Gastroesophageal sphincter (tissue), 4 donors: ENCODE data around the gene PLEKHG5. TPM values are rescaled to one million over a fixed set of nuclear protein-coding genes. Genes with fewer than 3 reads are reported as not detected.
A peak's percentile ranks its signal among the peaks of the same experiment; 100 is the strongest.
"Not testable (repeated sequence)": the region's sequence is repeated elsewhere in the genome, so short reads cannot be mapped to it uniquely, and the experiment has no call there.

Experiments
- ATAC-seq: fragments of 150-250 bp; one replicate; pipeline ENCODE4 v1.9.1; 2016; ENCODE audit warnings: mild to moderate bottlenecking, moderate library complexity
- H3K27ac ChIP-seq, 4 donors: fragments of 200-600 bp; sonication (generic) in 3 of 4; 1 replicate in 3 of 4; 2 replicates in 1 of 4; pipeline ENCODE4 v1.5.1; 2016 to 2019
- H3K27me3 ChIP-seq: fragments of 200-600 bp; sonication (generic); one replicate; pipeline ENCODE4 v1.5.1; 2019
- H3K36me3 ChIP-seq, 2 donors: fragments of 200-600 bp; sonication (generic); one replicate each; pipeline ENCODE4 v1.5.1; 2019; ENCODE audit warnings: control low read depth in 1 of 2
- H3K4me1 ChIP-seq, 3 donors: fragments of 200-600 bp; sonication (generic); 1 replicate in 2 of 3; 2 replicates in 1 of 3; pipeline ENCODE4 v1.5.1; 2016 to 2019; ENCODE audit warnings: control low read depth in 2 of 3
- H3K4me3 ChIP-seq, 2 donors: fragments of 200-600 bp; sonication (generic); one replicate each; pipeline ENCODE4 v1.5.1; 2019; ENCODE audit warnings: mild to moderate bottlenecking in 1 of 2, moderate library complexity in 1 of 2
- H3K9me3 ChIP-seq, 3 donors: fragments of 200-600 bp; sonication (generic); one replicate each; pipeline ENCODE4 v1.5.1; 2017 to 2019; ENCODE audit warnings: control low read depth in 2 of 3
- CTCF ChIP-seq, 4 experiments: fragments of 200-600 bp in 2 of 4; fragments of 450-650 bp in 2 of 4; sonication (generic) in 1 of 4; IDR thresholded peaks; one replicate each; pipeline ENCODE4 v1.5.1; 2017 to 2019; ENCODE audit warnings: antibody characterized with exemption in 4 of 4, mild to moderate bottlenecking in 2 of 4, moderate library complexity in 2 of 4
- EP300 ChIP-seq: sonication (generic); formaldehyde crosslinking; IDR thresholded peaks from one replicate; pipeline ENCODE4 v1.6.1; 2017; ENCODE audit warnings: antibody characterized with exemption, mild to moderate bottlenecking
- POLR2A ChIP-seq, 2 donors: fragments of 450-650 bp; IDR thresholded peaks; one replicate each; pipeline ENCODE4 v1.6.1; 2017; ENCODE audit warnings: antibody characterized with exemption in 2 of 2, mild to moderate bottlenecking in 2 of 2, moderate library complexity in 1 of 2
- POLR2AphosphoS5 ChIP-seq: sonication (generic); formaldehyde crosslinking; IDR thresholded peaks from one replicate; pipeline ENCODE4 v1.6.1; 2017; ENCODE audit warnings: antibody characterized with exemption
- WGBS, 2 donors: methylation state at CpG; one replicate each; pipeline ENCODE4 v1.1.5; 2018; ENCODE audit warnings: low coverage in 1 of 2; 5-methylcytosine and 5-hydroxymethylcytosine counted together
- total RNA-seq, 4 donors: library from RNA; depleted of rRNA; stranded (reverse); fragments of >200 nt; gene quantifications; one replicate each; pipeline ENCODE4 v1.1.0, GENCODE V29; 2016

The PLEKHG5 gene
- total RNA-seq, 4 donors from 2014 or later: 8.6 to 14.0 (median 11.4) TPM

- no peak overlapping the region for H3K27ac ChIP-seq
- no peaks in the 10 kb centered on the region for H3K9me3 ChIP-seq
- TF ChIP-seq POLR2AphosphoS5 (no peak), POLR2A (IDR thresholded peaks at IDR 0.05) (no peak), EP300 (no peak), CTCF (IDR thresholded peaks at IDR 0.05) (no peak)
- 0% methylated on average over 1 of the region's 67 CpGs; no CpG with 5 or more reads in 1 of the 2 donors for WGBS, 2 donors
- H3K4me3 ChIP-seq: peak overlapping the region in 1 of 2 donors; percentile 22
- H3K27me3 ChIP-seq: peaks cover 92% of the 10 kb centered on the region
- no peaks in the 10 kb centered on the region for H3K36me3 ChIP-seq
- peaks cover 0 to 27% (median 8%) of the 10 kb centered on the region in 3 donors for H3K4me1 ChIP-seq
- no peak for ATAC-seq
Observed at GRCh38 chr1:6447016-6447817, 44.2 kb downstream of the PLEKHG5 start.

GRCh38 chr1:6446665-6447015 lies 44.8 kb downstream of the PLEKHG5 start:
- Histone ChIP-seq H3K4me3 (no peak overlapping the region), H3K4me1 (peaks cover 0 to 27% (median 8%) of the 10 kb centered on the region in 3 donors), H3K9me3 (no peaks in the 10 kb centered on the region), H3K36me3 (no peaks in the 10 kb centered on the region), H3K27me3 (peaks cover 92% of the 10 kb centered on the region), H3K27ac (no peak overlapping the region)
- TF ChIP-seq POLR2AphosphoS5 (no peak), EP300 (no peak), POLR2A (IDR thresholded peaks at IDR 0.05) (no peak), CTCF (IDR thresholded peaks at IDR 0.05) (no peak)
- ATAC-seq: no peak
- WGBS, 2 donors: no CpG with 5 or more reads among the region's 4 CpGs

DNA sequence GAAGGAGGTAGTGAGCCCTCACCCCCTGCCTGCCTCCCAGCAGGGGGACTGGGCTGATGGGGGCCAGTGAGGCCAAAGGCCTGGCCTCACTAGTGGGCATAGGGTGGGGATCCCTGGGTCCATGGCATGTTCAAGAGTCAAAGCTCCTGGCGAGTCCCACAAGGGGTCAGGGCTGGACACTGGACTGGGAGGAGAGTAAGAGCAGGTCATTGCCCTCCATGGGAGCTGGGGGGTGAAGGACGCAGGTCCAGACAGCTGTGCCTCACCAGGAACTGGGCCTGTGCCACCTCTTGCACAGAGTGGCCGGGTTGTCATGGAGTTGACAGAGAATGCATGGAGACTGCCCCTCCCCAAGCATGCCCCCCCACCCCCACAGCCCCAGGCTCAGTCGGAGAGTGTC lies 45.5 kb downstream of the PLEKHG5 start:
- H3K36me3 ChIP-seq, H3K4me3 ChIP-seq, H3K27ac ChIP-seq, ATAC-seq, H3K9me3 ChIP-seq: not testable (repeated sequence)
- Histone ChIP-seq H3K27me3 (peaks cover 92% of the 10 kb centered on the region), H3K4me1 (peaks cover 0 to 27% (median 8%) of the 10 kb centered on the region in 3 donors)
- WGBS, 2 donors: no CpG with 5 or more reads among the region's 4 CpGs

- WGBS, 2 donors: 20 to 100% methylated on average over 1 of the region's 19 CpGs
- peaks cover 92% of the 10 kb centered on the region for H3K27me3 ChIP-seq
- no peak overlapping the region for H3K27ac ChIP-seq
- TF ChIP-seq CTCF (IDR thresholded peaks at IDR 0.05) (peak in 1 of 4 experiments; percentile 38), POLR2A (IDR thresholded peaks at IDR 0.05) (no peak), POLR2AphosphoS5 (no peak)
- ATAC-seq: no peak
- H3K4me3 ChIP-seq: no peak overlapping the region
- H3K9me3 ChIP-seq: no peaks in the 10 kb centered on the region
- H3K4me1 ChIP-seq: peaks cover 0 to 34% (median 13%) of the 10 kb centered on the region in 3 donors
- H3K36me3 ChIP-seq: no peaks in the 10 kb centered on the region
Observed at GRCh38 chr1:6445062-6445763, 46.3 kb downstream of the PLEKHG5 start.

GRCh38 chr1:6444377-6444776 lies 47.1 kb downstream of the PLEKHG5 start:
- no peak for ATAC-seq
- no peak for TF ChIP-seq CTCF (IDR thresholded peaks at IDR 0.05)
- TF ChIP-seq POLR2AphosphoS5: no peak
- no peak for TF ChIP-seq EP300
- TF ChIP-seq POLR2A (IDR thresholded peaks at IDR 0.05): no peak
- WGBS, 2 donors: no CpG with 5 or more reads among the region's 15 CpGs
- peaks cover 92% of the 10 kb centered on the region for H3K27me3 ChIP-seq
- H3K36me3 ChIP-seq: no peaks in the 10 kb centered on the region
- H3K4me1 ChIP-seq: peaks cover 0 to 37% (median 13%) of the 10 kb centered on the region in 3 donors
- H3K27ac ChIP-seq: no peak overlapping the region
- H3K9me3 ChIP-seq: no peaks in the 10 kb centered on the region
- H3K4me3 ChIP-seq: no peak overlapping the region
